K562 (cell line): ENCODE results near the gene LRRC49. TPM values are rescaled to one million over a fixed set of nuclear protein-coding genes. Genes with fewer than 3 reads are reported as not detected.

Experiments
- ATAC-seq: fragments of 200-7000 bp; cut with Tn5 transposase; 3 replicates; pipeline ENCODE4 v1.9.1; 2020; ENCODE audit warnings: moderate library complexity
- BruUV-seq: library from RNA; stranded (reverse); fragments of 400-500 nt; replicated peaks from 2 replicates; lab custom pipeline; 2021; lab: Mats Ljungman, UMichigan
- CTCF ChIA-PET: fragments of 300-600 bp; formaldehyde crosslinking; extraction: SDS; loops from one replicate; lab custom pipeline; 2021; ENCODE audit warnings: low intra/inter-chr PET ratio; lab: Yijun Ruan, JAX
- POLR2A ChIA-PET: fragments of 300-600, 350-650 bp; sonication (Branson Sonifier 250); formaldehyde crosslinking; extraction: SDS; loops from one replicate; lab custom pipeline; 2021; ENCODE audit warnings: antibody characterized with exemption, inconsistent platforms; lab: Yijun Ruan, JAX
- DNase-seq, 4 experiments: peaks; one replicate each; pipeline versions ENCODE4 v3.0.0 to v3.0.0-alpha.2; 2011 to 2018; ENCODE audit warnings: low spot score in 3 of 4, mixed read lengths in 3 of 4; ENCODE audit errors: extremely low read depth in 1 of 4
- FAIRE-seq: peaks from 2 replicates; lab custom pipeline; 2011; peaks lifted over from hg19 to GRCh38; lab: Jason Lieb, UNC
- H2AFZ ChIP-seq: 2 replicates; pipeline ENCODE4 v1.6.0; 2011; ENCODE audit warnings: low read depth, low read length, control low read depth, inconsistent platforms
- H3K27ac ChIP-seq: fragments of 200-600 bp; 3 replicates; pipeline ENCODE4 v1.8.0; 2011; ENCODE audit warnings: low read depth, mild to moderate bottlenecking, control low read depth, inconsistent platforms, low read length, moderate library complexity, mixed read lengths; ENCODE audit errors: extremely low read depth
- H3K27me3 ChIP-seq, 2 experiments: fragments of 300-600 bp in 1 of 2; 2 replicates in 1 of 2; 3 replicates in 1 of 2; pipeline versions ENCODE4 v1.6.0 to v1.8.0; 2011; ENCODE audit warnings: inconsistent platforms in 2 of 2, low read length in 2 of 2, mild to moderate bottlenecking in 1 of 2, mixed read lengths in 1 of 2, moderate library complexity in 1 of 2; ENCODE audit not compliant: control insufficient read depth in 2 of 2, insufficient read depth in 2 of 2
- H3K36me3 ChIP-seq: fragments of 300-600 bp; 3 replicates; pipeline ENCODE4 v1.8.0; 2011; ENCODE audit warnings: mild to moderate bottlenecking, low read length, inconsistent platforms; ENCODE audit not compliant: control insufficient read depth, insufficient read depth
- H3K4me1 ChIP-seq, 2 experiments: fragments of 200-600 bp in 1 of 2; replicated peaks in 1 of 2; 2 replicates in 1 of 2; 3 replicates in 1 of 2; pipeline versions ENCODE4 v1.5.1 to v1.8.0; 2011; ENCODE audit warnings: inconsistent platforms in 2 of 2, low read length in 2 of 2, mild to moderate bottlenecking in 1 of 2, mixed read lengths in 1 of 2, moderate library complexity in 1 of 2; ENCODE audit not compliant: control insufficient read depth in 2 of 2, insufficient read depth in 2 of 2
- H3K4me2 ChIP-seq: 2 replicates; pipeline ENCODE4 v1.6.1; 2011; ENCODE audit warnings: low read length, control low read depth, inconsistent platforms, mixed read lengths; ENCODE audit not compliant: insufficient read depth
- H3K4me3 ChIP-seq: fragments of 200-600 bp; sonication (generic), shearing (Covaris generic); 2 replicates; pipeline ENCODE4 v1.5.1; 2016; ENCODE audit warnings: control low read depth, inconsistent platforms
- H3K79me2 ChIP-seq: fragments of 200-600 bp; 3 replicates; pipeline ENCODE4 v1.8.0; 2011; ENCODE audit warnings: low read length, inconsistent platforms; ENCODE audit not compliant: control insufficient read depth, insufficient read depth
- H3K9ac ChIP-seq, 2 experiments: 2 replicates each; pipeline versions ENCODE4 v1.6.0 to v1.6.1; 2011; ENCODE audit warnings: low read depth in 2 of 2, low read length in 2 of 2, control low read depth in 1 of 2, inconsistent platforms in 1 of 2, mild to moderate bottlenecking in 1 of 2, mixed read lengths in 1 of 2; ENCODE audit not compliant: insufficient read depth in 1 of 2
- H3K9me1 ChIP-seq: one replicate; pipeline ENCODE4 v1.6.0; 2011; ENCODE audit warnings: inconsistent platforms, mild to moderate bottlenecking, low read length, moderate library complexity; ENCODE audit not compliant: control insufficient read depth, insufficient read depth
- H3K9me3 ChIP-seq: replicated peaks from 2 replicates; pipeline ENCODE4 v1.5.1; 2011; ENCODE audit warnings: low read depth, low read length, inconsistent platforms; ENCODE audit not compliant: control insufficient read depth, insufficient read depth
- H4K20me1 ChIP-seq: replicated peaks from 2 replicates; pipeline ENCODE4 v1.6.1; 2011; ENCODE audit warnings: low read length, inconsistent platforms, mixed read lengths; ENCODE audit not compliant: control insufficient read depth, insufficient read depth
- CEBPB ChIP-seq: fragments of 450-650 bp; IDR thresholded peaks from 2 replicates; pipeline ENCODE4 v1.6.1; 2016; ENCODE audit warnings: missing genetic modification characterization, missing compliant biosample characterization
- E2F5 ChIP-seq: sonication (generic); formaldehyde crosslinking; IDR thresholded peaks from 2 replicates; pipeline ENCODE4 v1.8.0; 2022; ENCODE audit warnings: mild to moderate bottlenecking, missing genetic modification reagents
- FOXK2 ChIP-seq, 2 experiments: fragments of 450-650 bp; IDR thresholded peaks in 1 of 2; conservative IDR thresholded peaks in 1 of 2; 2 replicates each; pipeline ENCODE4 v1.6.1; 2016; ENCODE audit warnings: low read depth in 2 of 2, mild to moderate bottlenecking in 1 of 2
- GATAD2A ChIP-seq: fragments of 450-650 bp; IDR thresholded peaks from 2 replicates; pipeline ENCODE4 v1.6.1; 2017
- HMBOX1 ChIP-seq: sonication (generic); IDR thresholded peaks from 2 replicates; pipeline ENCODE4 v1.6.1; 2016
- HMGN3 ChIP-seq: IDR thresholded peaks from 2 replicates; pipeline ENCODE4 v1.6.1; 2011; ENCODE audit warnings: borderline replicate concordance, low read depth, mild to moderate bottlenecking, mixed read lengths, low read length; ENCODE audit not compliant: insufficient read length; ENCODE audit errors: extremely low read depth
- ZBED1 ChIP-seq: IDR thresholded peaks from 2 replicates; pipeline ENCODE4 v1.6.1; 2014
- ZNF695 ChIP-seq: fragments of 450-650 bp; formaldehyde crosslinking; IDR thresholded peaks from 2 replicates; pipeline ENCODE4 v1.4.0; 2020; ENCODE audit warnings: mild to moderate bottlenecking, moderate library complexity
- WGBS: fragments of 100-300 bp; shearing (Covaris generic); methylation state at CpG from one replicate; pipeline ENCODE4 v1.1.6; 2016; ENCODE audit warnings: low coverage, mixed read lengths; ENCODE audit not compliant: insufficient coverage; ENCODE audit errors: missing lambda C conversion rate; 5-methylcytosine and 5-hydroxymethylcytosine counted together
- in situ Hi-C: fragments of 300-500 bp; cut with MboI; formaldehyde crosslinking; loops from 4 replicates; pipeline ENCODE4 v1.15.0; 2018; ENCODE audit warnings: inconsistent platforms, mixed read lengths
- intact Hi-C: fragments of 100-400 bp; cut with micrococcal nuclease; formaldehyde crosslinking; loops from 2 replicates; pipeline ENCODE4 v1.14.2; 2022
- polyA plus RNA-seq, 8 experiments: library from polyadenylated mRNA; depleted of rRNA in 4 of 8; stranded (reverse) in 5 of 8; unstranded in 3 of 8; fragments of >200 nt; fragmentation: Nextera tagmentation in 2 of 8; fragmentation: Illumina TruSeq in 1 of 8; extraction: Ambion mirVana in 2 of 8; extraction: Trizol in 1 of 8; gene quantifications; 2 replicates each; pipeline versions ENCODE4 v1.2.1 to v1.2.3, GENCODE V29; 2011 to 2014; ENCODE audit warnings: inconsistent platforms in 1 of 8, missing spikeins in 1 of 8
- total RNA-seq, 7 experiments: library from RNA; depleted of rRNA in 6 of 7; stranded (reverse); fragments of >200 nt in 6 of 7; fragmentation: Illumina TruSeq in 2 of 7; extraction: Trizol in 2 of 7; gene quantifications; 2 replicates each; pipeline versions ENCODE4 v1.2.1 to v1.2.3, GENCODE V29; 2011 to 2021; ENCODE audit warnings: low replicate concordance in 1 of 7
- TF ChIP-seq, protein P1 (sequence below): fragments of 250-450 bp; sonication (Bioruptor Pico); IDR thresholded peaks from 2 replicates; pipeline ENCODE4 v1.4.0; 2020; ENCODE audit warnings: borderline replicate concordance
- TF ChIP-seq, protein P2 (sequence below): fragments of 450-650 bp; IDR thresholded peaks from 2 replicates; pipeline ENCODE4 v1.6.1; 2016

Gene LRRC49
- total and polyA plus RNA-seq, 9 of the 15 experiments (the other 6 are each of a cell fraction or from before 2014, with no cell fraction given), result 0.32 TPM; not detected in 8

- Histone ChIP-seq H3K9me1 (no peaks in the 10 kb centered on the region), H3K9ac (no peak overlapping the region), H3K4me3 (no peak overlapping the region), H3K4me2 (no peak overlapping the region), H3K27ac (no peak overlapping the region), H3K4me1 (no peaks in the 10 kb centered on the region), H3K9me3 (no peaks in the 10 kb centered on the region), H2AFZ (no peak overlapping the region), H3K27me3 (no peaks in the 10 kb centered on the region), H4K20me1 (no peaks in the 10 kb centered on the region), H3K36me3 (no peaks in the 10 kb centered on the region), H3K79me2 (no peaks in the 10 kb centered on the region)
- TF ChIP-seq E2F5 (no peak), CEBPB (tag) (no peak), FOXK2 (conservative IDR thresholded peaks at IDR 0.05 in 1 of 2, IDR thresholded peaks at IDR 0.05 in 1 of 2; ENCODE audit: low read depth in 2 of 2) (no peak), HMBOX1 (no peak), GATAD2A (no peak), ZNF695 (CRISPR knock-in tag) (no peak), HMGN3 (no peak), ZBED1 (no peak)
- TF ChIP-seq, protein P1, sequence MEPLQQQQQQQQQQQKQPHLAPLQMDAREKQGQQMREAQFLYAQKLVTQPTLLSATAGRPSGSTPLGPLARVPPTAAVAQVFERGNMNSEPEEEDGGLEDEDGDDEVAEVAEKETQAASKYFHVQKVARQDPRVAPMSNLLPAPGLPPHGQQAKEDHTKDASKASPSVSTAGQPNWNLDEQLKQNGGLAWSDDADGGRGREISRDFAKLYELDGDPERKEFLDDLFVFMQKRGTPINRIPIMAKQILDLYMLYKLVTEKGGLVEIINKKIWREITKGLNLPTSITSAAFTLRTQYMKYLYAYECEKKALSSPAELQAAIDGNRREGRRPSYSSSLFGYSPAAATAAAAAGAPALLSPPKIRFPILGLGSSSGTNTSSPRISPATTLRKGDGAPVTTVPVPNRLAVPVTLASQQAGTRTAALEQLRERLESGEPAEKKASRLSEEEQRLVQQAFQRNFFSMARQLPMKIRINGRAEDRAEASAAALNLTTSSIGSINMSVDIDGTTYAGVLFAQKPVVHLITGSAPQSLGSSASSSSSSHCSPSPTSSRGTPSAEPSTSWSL, result no peak
- TF ChIP-seq, protein P2, sequence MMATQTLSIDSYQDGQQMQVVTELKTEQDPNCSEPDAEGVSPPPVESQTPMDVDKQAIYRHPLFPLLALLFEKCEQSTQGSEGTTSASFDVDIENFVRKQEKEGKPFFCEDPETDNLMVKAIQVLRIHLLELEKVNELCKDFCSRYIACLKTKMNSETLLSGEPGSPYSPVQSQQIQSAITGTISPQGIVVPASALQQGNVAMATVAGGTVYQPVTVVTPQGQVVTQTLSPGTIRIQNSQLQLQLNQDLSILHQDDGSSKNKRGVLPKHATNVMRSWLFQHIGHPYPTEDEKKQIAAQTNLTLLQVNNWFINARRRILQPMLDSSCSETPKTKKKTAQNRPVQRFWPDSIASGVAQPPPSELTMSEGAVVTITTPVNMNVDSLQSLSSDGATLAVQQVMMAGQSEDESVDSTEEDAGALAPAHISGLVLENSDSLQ, result no peak
- intact Hi-C loops (no loop called here), in situ Hi-C loops (loop anchor here (25.0 kb wide), 1 partner anchor 773 kb away; no protein-coding TSS in a partner anchor)
- no peak for FAIRE-seq
- no peak for DNase-seq
- WGBS, result 1% methylated on average over 5 of the region's 5 CpGs
- ChIA-PET CTCF (no interaction called here), POLR2A (no interaction called here)
- BruUV-seq, result no TSS peak
- no peak for ATAC-seq
Observed at GRCh38 chr15:70964058-70964457, 71.4 kb downstream of the LRRC49 start.
